LHCN-M2 (cell line): ENCODE data around the gene TACC3. TPM values are rescaled to one million over a fixed set of nuclear protein-coding genes. Genes with fewer than 3 reads are reported as not detected.
A peak's percentile ranks its signal among the peaks of the same experiment; 100 is the strongest.

ENCODE experiments used
- DNase-seq: peaks from one replicate; pipeline ENCODE4 v3.0.0-alpha.2; 2012; ENCODE audit warnings: low read depth
- total RNA-seq: library from RNA; depleted of rRNA; stranded (reverse); fragments of >200 nt; gene quantifications from 2 replicates; pipeline ENCODE4 v1.2.3, GENCODE V29; 2014

Gene TACC3
- total RNA-seq, 1 experiment from 2014 or later = 59.6 TPM

- no peak for DNase-seq
These were observed 1.3 kb downstream of the TACC3 start for GRCh38 chr4:1722551-1723118.

DNA sequence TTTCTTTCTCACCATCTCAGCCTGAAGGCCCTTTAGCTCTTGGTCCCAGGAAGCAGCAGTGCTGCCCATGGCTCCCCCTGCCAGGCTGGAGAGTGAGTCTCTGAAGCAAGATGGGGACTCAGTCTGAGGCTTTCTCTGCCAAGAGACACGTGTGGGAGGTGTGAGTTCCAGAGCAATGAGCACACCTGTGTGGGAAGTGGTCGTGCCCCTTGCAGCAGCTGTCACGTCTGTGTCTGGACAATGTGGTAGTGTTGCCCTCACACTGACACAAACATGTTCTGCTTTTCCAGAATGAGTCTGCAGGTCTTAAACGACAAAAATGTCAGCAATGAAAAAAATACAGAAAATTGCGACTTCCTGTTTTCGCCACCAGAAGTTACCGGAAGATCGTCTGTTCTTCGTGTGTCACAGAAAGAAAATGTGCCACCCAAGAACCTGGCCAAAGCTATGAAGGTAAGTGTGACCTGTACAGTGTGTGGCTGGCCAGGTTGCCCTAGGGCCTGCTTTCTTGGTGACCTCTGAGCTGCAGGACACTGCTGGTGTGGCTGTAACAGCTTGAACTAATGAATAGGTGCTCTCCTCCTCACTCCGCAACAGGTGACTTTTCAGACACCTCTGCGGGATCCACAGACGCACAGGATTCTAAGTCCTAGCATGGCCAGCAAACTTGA lies 1.9 kb downstream of the TACC3 start:
- no peak for DNase-seq

- no peak for DNase-seq
These were observed 4.2 kb downstream of the TACC3 start for GRCh38 chr4:1725521-1725920.

DNA sequence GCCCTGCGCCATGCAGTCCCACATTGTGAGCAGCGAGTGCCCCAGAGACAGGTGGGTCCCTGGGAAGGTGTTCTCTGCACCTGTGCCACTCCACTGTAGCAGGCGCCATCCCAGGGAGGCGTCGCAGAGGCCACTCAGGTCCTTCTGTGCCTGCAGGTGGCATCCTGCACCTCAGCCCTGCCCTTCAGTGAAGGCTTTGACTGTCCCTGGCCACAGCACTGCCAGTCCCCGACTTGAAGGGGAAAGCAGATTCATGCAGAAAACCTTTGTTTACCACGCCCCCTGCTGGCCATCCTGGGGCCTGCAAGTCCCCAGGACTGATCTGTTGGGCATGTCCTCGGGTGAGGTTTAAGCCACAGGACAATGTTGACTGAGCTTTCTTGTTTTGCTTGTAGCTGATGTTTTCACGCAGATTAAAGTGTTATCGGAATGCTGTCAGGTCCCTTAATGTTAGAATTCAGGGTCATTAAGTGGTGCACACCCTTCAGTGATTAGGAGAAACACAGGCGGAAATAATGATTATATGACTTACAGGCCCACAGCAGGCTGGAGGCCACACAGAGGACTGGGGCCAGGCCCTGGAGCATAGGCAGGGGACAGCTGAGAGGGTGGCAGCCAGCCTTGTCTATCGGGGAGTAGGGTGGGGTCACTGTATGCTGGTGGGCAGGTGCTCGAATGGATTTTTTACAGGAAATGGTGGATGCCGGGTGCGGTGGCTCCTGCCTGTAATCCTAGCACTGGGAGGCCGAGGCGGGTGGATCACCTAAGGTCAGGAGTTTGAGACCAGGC lies 5.0 kb downstream of the TACC3 start:
- peak; percentile 77 for DNase-seq

DNA sequence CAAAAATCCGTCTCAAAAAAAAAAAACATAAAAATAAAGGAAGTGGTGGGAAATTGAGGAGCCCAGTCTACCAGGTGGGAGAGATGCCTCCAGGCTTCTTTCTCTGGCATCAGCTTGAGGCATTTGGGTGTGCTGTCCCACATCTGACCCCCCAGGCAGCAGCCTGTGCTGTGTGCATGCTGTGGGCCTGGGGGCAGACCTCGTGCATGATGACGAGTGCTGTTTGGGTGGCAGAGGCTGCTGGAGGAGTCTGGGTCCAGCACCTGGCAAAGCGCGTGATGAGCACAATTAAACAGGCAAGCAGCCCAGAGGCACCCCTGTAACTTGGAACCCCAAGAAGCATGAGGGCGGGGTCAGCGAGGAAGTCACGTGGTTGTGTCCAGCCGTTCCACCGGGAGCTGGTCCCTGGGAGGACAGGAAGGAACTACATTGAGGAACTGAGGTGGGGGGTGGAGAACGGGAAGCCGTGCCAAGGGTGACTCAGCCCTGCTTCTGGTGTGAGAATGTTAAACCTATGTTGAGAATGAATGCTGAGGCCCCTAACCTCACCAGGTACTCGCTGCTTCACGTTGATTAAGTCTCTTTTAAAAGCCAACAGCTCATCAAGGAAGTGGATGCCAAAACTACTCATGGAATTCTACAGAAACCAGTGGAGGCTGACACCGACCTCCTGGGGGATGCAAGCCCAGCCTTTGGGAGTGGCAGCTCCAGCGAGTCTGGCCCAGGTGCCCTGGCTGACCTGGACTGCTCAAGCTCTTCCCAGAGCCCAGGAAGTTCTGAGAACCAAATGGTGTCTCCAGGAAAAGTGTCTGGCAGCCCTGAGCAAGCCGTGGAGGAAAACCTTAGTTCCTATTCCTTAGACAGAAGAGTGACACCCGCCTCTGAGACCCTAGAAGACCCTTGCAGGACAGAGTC lies 6.1 kb downstream of the TACC3 start:
- peak; percentile 66 for DNase-seq

DNA sequence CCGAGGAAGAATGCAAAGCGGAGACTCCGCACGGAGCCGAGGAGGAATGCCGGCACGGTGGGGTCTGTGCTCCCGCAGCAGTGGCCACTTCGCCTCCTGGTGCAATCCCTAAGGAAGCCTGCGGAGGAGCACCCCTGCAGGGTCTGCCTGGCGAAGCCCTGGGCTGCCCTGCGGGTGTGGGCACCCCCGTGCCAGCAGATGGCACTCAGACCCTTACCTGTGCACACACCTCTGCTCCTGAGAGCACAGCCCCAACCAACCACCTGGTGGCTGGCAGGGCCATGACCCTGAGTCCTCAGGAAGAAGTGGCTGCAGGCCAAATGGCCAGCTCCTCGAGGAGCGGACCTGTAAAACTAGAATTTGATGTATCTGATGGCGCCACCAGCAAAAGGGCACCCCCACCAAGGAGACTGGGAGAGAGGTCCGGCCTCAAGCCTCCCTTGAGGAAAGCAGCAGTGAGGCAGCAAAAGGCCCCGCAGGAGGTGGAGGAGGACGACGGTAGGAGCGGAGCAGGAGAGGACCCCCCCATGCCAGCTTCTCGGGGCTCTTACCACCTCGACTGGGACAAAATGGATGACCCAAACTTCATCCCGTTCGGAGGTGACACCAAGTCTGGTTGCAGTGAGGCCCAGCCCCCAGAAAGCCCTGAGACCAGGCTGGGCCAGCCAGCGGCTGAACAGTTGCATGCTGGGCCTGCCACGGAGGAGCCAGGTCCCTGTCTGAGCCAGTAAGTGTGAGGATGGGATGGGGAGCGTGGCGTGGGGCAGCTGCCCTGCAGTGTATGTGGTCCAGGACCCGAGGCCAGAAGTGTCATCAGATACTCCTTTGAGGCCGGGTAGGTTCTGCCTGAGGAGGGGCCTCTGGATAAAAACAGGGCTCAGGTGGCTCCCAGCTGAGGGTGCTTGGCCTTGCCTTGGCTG lies 7.0 kb downstream of the TACC3 start:
- no peak for DNase-seq

DNA sequence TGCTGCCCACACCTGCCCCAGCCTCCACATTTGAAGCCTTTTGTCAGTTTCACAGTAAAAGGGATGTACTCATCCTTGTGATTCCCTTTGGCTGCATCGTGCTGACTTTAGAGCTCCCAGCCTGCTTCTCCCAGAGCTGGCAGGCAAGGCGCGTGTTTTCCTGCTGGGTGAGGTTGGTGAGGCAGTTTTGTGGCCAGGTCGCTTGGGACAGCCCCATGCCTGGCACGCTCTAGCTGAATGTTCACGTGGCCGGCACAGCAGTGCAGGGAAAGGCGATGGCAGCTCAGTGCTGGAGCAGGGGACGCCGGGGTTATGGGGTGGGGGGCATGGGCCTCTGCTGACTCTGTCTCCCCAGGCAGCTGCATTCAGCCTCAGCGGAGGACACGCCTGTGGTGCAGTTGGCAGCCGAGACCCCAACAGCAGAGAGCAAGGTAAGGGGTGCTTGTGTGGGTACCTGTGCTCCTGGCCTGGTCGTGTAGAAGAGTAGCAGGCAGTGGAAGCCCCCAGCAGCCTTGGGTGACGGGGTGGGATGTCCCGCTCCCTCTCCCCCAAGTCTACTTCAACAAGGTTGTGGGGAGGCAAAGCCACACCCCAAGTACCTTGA lies 9.3 kb downstream of the TACC3 start:
- no peak for DNase-seq

- DNase-seq = peak; percentile 34
These were observed 9.9 kb downstream of the TACC3 start for GRCh38 chr4:1731180-1731579.

DNA sequence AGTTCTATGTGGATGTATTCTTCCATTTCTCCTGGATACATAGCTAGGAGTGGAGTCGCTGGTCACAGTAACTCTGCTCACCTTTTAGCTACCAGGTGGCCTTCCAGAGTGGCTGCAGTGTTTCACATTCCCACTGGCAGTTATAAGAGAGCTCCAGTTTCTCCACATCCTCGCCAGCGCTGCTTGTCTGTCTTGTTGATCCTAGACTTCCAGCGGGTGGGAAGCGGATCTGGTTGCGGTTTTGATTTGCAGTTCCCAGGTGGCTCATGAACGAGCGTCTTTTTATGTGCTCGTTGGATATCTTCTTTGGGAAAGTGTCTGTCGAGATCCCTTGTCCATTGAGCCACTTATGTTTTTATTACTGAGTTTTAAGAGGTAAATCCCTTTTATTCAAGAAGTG lies 11.6 kb downstream of the TACC3 start:
- DNase-seq = no peak

- no peak for DNase-seq
These were observed 13.9 kb downstream of the TACC3 start for GRCh38 chr4:1735215-1735614.

GRCh38 chr4:1736812-1737211 lies 15.5 kb downstream of the TACC3 start:
- DNase-seq = no peak

DNA sequence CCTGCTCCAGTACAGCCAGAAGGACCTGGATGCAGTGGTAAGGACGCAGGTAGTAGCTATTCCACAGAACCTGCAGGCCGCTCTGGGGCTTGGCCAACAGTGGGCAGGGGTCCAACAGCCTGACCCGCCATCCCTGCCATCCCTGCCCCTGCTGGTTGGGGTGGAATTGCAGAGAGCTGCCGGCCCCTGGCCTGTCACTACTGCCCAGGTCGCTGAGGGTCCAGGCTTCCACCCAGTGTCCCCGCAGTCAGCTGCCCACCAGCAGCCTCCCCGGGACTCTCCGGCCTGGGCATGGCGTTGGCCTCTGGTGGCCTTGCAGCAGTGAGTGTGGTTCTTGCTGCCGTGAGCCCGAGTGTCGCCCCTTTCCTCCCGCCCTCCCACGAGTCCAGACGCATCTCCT lies 16.3 kb downstream of the TACC3 start:
- no peak for DNase-seq

- no peak for DNase-seq
These were observed 17.1 kb downstream of the TACC3 start for GRCh38 chr4:1738410-1738809.

DNA sequence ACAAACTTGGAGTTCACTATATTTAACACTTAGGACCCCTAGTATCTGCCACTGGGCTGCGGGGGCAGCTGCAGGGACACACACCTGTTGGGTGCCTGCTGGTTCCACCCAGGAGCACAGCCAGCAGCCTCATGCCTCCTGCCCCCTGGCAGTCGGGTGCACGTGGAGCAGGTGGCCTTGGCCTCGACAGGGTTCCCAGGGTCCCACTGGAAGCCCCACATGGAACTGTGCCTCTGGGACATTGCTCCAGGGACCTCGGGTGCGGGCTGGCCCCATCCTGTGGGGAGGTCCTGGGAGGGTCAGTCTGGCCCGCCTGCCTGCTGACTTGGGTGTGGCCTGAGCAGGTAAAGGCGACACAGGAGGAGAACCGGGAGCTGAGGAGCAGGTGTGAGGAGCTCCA lies 18.0 kb downstream of the TACC3 start:
- no peak for DNase-seq

GRCh38 chr4:1740021-1740545 lies 18.8 kb downstream of the TACC3 start:
- no peak for DNase-seq

DNA sequence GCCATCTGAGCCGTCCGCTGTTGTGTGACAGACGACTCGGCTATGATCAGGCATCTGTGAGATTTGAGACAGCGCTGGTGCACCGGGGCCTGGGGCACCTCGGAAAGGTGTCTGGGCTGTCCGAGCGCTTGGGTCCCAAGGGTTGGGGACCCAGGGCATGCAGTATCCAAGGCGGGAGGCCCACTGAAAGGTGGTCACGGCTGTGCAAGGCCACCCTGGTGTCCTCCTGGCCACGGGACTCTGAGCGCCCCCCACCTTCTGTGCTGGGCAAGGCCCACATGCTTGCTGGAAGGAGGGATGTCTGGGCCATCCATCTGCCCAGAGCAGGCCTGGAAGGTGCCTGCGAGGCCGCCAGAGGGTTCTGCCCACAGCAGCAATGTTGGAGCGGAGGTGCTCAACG lies 19.9 kb downstream of the TACC3 start:
- no peak for DNase-seq

- no peak for DNase-seq
These were observed 22.2 kb downstream of the TACC3 start for GRCh38 chr4:1743551-1743950.

DNA sequence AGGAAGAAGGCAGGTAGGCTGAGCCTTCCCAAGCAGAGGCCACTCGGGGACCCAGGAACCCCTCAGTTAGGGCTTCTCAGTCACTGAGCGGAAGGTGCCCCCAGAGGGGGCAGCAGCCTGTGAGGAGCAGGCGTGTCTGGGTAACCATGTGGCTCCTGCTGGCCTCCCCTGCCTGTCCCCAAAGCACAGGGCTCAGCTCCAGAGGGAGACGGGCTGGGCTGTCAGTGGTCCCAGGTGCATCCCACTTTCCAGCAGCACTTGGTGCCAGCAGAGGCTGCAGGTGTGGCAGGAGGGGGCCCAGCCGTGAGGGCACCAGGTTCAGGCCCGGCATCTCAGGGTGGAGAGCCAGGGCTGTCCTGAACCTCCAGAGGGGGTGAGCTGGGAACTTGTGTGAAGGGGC lies 22.7 kb downstream of the TACC3 start:
- no peak for DNase-seq

DNA sequence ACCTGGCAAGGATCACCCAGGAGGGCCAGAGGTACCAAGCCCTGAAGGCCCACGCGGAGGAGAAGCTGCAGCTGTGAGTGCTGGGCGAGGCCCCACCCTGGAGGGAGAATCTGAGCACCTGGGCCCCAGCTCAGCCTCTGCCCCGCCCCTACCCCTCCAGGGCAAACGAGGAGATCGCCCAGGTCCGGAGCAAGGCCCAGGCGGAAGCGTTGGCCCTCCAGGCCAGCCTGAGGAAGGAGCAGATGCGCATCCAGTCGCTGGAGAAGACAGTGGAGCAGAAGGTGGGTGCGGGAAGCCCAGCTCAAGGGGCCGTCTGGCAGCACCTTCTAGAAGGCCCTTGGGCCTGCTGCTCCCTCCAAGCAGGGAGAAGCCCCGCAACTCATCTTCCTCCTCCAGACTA lies 23.2 kb downstream of the TACC3 start:
- no peak for DNase-seq

DNA sequence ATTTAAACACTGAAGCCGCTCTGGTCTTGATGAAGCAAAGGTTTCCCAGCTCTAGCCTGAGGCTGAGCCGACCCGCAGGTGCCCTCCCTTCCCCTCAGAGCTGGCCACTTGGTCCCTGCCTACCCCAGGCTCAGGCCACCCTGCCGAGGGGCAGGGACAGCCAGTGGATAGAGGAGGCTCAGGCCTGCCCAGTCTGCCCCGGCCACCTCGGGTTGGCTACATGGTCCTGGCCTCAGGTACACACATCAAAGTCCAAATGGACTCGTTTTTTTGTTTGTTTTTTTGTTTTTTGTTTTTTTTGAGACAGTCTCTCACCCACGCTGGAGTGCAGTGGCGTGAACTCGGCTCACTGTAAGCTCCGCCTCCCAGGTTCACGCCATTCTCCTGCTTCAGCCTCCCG lies 23.8 kb downstream of the TACC3 start:
- no peak for DNase-seq
